Epithelial cell of prostate (primary cell): Measurements from ENCODE around the gene IFNG.
A peak's percentile ranks its signal among the peaks of the same experiment; 100 is the strongest.

ENCODE experiments used
- DNase-seq: peaks from one replicate; pipeline ENCODE4 v3.0.0-alpha.2; 2011; ENCODE audit warnings: low read depth, low spot score
- H3K27ac ChIP-seq: fragments of 450-650 bp; 2 replicates; pipeline ENCODE4 v1.5.1; 2017; ENCODE audit warnings: mild to moderate bottlenecking

IFNG gene

DNA sequence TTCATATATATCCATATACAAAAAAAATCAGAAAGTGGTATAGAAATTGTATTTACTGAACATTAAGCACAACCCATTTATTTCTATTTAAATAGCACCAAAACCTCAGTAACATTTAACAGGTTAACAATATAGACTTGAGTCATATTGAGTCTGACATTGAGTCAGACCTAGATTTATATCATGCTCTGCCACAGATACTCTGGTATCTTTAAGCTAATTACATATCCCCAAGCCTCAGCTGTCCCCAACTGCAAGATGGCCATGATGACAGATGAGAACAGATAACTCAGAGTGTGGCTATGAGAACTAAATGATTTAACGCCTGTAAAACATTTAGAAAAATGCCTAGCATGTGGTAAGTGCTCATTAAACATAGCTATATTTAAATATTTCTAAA lies 40.3 kb downstream of the IFNG start:
- H3K27ac ChIP-seq: no peak overlapping the region
- no peak for DNase-seq

DNA sequence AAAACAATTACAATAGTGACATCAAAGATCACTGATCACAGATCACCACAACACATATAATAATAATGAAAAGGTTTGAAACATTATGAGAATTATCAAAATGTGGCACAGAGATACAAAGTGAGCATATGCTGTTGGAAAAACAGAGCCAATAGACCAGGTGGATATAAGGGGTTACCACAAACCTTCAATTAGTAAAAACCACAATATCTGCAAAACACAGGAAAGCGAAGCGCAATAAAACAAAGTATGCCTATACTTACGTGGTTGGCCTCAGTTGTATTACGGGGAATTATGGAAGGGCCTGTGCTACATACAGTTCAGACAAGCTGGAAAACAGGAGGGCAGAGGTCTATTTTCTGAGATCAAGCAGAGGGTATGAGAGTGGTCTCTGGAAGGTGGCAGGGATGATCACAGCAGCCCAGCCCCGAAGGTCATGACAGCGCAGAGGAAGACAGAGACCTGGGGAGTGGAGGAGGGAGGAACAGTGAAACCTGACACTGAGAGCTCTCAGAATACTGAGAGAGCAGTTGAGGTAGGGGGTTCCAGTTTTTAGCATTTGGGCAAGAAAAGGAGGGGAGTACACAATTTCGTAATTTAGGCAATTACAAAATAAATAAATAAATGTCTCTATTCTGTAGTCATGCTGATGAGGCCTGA lies 41.3 kb downstream of the IFNG start:
- DNase-seq: no peak
- no peak overlapping the region for H3K27ac ChIP-seq

DNA sequence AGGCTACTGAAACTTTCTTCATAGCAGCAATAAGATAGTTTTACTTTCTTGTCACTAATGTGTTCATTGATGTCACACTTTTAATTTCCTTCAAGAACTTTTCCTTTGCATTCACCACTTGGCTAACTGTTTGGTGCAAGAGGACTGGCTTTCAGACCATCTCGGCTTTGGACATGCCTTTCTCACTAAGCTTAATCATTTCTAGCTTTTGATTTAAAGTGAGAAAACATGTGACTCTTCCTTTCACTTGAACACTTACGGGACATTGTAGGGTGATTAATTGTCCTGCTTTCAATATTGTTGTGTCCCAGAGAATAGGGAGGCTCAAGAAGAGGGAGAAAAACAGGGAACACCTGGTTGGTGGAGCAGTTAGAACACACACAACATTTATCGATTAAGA lies 41.9 kb downstream of the IFNG start:
- DNase-seq: no peak
- H3K27ac ChIP-seq: no peak overlapping the region

DNA sequence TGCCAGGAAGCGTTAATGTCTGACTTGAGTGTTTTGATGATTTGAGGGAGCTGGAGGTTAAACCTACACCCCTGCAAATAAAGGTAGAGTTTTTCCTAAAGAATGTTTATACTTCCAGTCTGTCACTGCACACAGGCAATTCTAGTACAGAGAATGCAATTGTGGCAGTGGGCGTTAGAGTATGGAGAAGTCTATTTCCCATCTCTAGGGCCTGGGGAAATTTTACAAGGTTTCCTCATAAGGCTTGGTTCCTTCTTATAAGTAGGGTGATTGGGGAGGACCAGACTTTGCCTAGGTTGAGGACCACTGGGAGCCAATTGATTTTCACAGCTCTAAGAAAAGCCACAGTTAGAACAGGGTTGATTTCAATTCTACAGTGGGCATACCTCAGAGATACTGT lies 44.3 kb downstream of the IFNG start:
- no peak overlapping the region for H3K27ac ChIP-seq
- DNase-seq: no peak

DNA sequence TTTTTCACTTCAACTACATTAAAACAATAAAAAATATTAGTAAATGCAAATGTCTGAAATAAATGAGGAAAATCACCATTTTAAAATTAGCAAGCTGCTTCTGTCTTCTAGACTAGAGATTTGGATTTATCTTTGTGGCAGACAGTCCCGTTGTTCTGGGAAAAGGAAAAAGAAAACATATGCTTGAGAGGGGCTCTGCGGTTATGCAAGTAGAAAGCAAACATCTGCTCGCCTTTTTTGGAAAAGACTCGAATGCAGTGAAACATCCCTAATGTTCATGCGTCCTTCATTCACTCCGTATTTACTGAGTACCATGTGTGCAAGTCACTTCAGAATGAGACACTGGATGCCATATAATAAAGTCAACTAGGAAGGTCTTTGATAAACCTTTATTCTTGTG lies 44.9 kb downstream of the IFNG start:
- no peak for DNase-seq
- no peak overlapping the region for H3K27ac ChIP-seq

DNA sequence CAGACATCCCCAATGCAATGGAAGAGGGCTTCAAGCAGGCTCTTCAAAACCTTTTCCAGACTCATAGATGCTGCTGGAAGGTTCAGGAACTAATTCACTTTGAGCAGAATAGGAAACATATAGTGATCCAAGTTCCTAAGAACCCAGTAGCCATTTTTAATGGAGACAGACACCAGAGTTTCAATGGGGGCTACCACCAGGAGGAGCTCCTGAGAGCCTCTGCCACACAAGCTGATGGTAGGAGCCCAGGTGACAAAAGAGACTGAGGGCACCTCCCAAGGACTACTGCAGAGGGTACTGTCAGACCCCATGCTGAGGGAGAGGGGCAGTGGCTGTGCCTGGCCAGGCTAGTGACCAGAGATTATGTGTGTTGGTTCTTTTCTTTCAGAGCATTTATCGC lies 45.9 kb downstream of the IFNG start:
- H3K27ac ChIP-seq: no peak overlapping the region
- no peak for DNase-seq

DNA sequence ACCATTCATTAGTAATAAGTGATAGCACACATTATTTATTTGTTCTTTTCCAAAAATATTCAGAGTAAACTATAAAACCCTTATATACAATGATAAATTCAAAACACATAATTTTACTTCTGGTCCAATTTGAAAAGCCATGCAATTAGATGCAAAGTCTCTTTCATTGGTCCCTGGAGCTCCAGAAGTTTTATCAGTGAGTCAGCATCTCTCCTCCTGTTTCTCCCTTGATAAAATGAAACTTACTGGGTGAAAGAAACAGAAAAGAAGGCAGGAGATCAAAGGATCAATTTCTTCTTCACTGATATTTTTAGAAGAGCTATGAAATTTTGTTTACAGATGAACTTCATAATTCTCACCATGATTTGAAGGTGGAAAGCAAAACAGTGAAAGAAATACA lies 47.5 kb downstream of the IFNG start:
- no peak for DNase-seq
- H3K27ac ChIP-seq: no peak overlapping the region

DNA sequence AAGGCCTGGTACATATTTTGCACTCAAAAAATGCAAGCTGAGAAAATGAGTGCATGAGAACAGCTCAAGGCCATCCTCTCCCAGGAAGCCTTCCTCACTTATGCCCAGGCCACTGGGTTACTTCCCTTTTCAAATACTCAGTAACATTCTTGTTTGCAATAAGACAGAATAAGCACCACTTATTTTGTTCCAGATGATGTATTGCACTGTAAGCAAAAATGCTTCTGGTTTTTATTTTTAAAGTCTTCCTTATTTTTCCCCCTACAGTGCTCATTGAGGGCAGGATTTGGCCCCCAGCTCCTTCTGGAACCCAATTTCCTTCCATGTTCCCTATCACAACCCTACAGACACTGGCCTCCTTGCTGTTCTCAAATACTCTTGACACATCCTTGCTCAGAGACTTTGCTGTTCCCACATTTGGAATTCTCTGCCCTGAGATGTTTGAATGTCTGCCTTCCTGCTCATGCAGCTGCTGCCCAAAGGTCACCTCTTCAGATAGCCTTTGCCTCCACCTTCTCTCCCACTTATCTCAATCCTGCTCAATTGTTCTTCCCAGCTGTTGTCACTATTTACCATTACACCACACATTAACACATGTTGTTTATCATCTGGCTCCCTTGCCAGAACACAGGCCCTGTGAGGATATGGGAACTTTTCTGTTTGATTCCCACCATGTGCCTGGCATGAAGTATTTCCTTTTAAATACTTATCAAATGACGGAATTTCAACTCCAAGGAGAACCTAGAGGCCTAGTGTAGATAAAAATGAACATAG lies 49.9 kb downstream of the IFNG start:
- no peak overlapping the region for H3K27ac ChIP-seq
- no peak for DNase-seq

DNA sequence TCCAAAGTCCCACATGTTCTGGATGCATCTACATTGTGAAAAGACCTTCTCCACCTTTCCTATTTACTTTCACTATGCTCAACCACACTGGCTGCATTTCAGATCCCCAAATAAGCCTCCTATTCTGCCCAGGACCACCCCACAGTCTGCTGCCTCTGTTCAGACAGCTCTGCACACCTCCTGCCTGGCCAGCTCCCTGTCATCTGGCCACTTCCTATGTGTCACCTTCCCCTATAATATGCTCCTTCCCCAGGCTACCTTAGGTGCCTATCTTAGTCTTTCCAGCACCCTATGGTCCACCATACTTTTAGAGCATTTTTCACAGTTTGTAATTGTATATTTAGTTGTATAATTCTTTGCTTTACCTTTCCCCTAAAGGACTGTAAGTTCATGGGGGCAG lies 50.5 kb downstream of the IFNG start:
- no peak for DNase-seq
- no peak overlapping the region for H3K27ac ChIP-seq

DNA sequence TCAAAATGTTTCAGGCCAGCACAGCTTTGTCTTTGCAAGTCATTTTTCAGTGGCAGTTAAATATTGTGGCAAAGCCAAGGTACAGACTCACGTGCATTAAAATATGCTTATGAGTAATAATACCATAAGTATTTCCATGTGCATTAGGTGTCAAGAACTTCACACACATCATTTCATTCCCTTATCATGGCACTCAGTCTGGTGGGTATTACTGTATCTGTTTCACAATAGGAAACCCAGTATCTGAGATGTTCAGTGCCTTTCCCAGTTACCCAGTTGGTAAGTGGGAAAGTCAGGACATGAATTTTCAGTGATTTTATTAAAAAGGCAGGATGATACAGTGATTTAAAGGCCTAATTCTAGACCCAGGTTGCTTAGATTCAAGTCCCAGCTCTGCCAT lies 52.9 kb downstream of the IFNG start:
- DNase-seq: no peak
- peak overlapping the region; percentile 12 for H3K27ac ChIP-seq

DNA sequence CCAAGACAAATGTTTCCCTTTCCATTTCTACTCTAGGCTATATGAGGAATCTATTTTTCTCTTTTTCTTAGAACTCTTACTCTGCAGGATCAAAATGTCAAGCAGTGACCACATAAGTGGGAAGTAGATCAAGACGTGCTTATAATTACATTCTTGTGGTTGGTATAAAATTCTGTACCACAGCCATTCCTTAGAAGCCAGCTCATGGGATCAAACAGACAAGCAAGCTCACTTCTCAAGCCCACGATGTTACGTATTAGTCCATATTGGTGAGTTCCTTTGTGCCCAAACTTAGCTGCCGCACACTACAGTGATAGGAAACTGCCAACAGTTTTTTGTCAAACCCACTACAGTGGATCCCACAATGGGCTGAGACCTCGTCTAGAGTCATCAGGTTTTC lies 53.4 kb downstream of the IFNG start:
- DNase-seq: peak; percentile 55
- H3K27ac ChIP-seq: peak overlapping the region; percentile 12
